MM.1S (cell line): Measurements from ENCODE around the gene TM4SF20.

Experiments
- EZH2phosphoT487 ChIP-seq: fragments of 300-600 bp; sonication (generic); IDR thresholded peaks from 2 replicates; pipeline ENCODE4 v1.6.1; 2018; ENCODE audit warnings: antibody characterized with exemption, low read length
- TF ChIP-seq, protein P1 (sequence below): fragments of 300-600 bp; sonication (generic); IDR thresholded peaks from 2 replicates; pipeline ENCODE4 v1.5.1; 2016; ENCODE audit warnings: antibody characterized with exemption, low read length, mixed read lengths

GRCh38 chr2:227379095-227379494 is at the start of gene TM4SF20:
- TF ChIP-seq, protein P1, sequence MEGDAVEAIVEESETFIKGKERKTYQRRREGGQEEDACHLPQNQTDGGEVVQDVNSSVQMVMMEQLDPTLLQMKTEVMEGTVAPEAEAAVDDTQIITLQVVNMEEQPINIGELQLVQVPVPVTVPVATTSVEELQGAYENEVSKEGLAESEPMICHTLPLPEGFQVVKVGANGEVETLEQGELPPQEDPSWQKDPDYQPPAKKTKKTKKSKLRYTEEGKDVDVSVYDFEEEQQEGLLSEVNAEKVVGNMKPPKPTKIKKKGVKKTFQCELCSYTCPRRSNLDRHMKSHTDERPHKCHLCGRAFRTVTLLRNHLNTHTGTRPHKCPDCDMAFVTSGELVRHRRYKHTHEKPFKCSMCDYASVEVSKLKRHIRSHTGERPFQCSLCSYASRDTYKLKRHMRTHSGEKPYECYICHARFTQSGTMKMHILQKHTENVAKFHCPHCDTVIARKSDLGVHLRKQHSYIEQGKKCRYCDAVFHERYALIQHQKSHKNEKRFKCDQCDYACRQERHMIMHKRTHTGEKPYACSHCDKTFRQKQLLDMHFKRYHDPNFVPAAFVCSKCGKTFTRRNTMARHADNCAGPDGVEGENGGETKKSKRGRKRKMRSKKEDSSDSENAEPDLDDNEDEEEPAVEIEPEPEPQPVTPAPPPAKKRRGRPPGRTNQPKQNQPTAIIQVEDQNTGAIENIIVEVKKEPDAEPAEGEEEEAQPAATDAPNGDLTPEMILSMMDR = no peak
- no peak for TF ChIP-seq EZH2phosphoT487
